GM12874 (cell line): Measurements from ENCODE around the gene CEP170B.

Experiments
- CTCF ChIP-seq: IDR thresholded peaks from 2 replicates; pipeline ENCODE4 v1.5.1; 2011; ENCODE audit warnings: low read depth, mild to moderate bottlenecking, control low read depth, low read length, moderate library complexity; ENCODE audit not compliant: insufficient read depth

The CEP170B gene

GRCh38 chr14:104865081-104865630 lies at the start of gene CEP170B:
Gene CEP170B (plus strand): TSS chr14:104865268. CDS start chr14:104868451, 3,183 bp downstream.
- no peak for TF ChIP-seq CTCF

- no peak for TF ChIP-seq CTCF
Measured at GRCh38 chr14:104816616-104816884, 48.5 kb upstream of the CEP170B start.

- no peak for TF ChIP-seq CTCF
Measured at GRCh38 chr14:104817930-104818713, 46.9 kb upstream of the CEP170B start.

GRCh38 chr14:104818714-104819161 lies 46.3 kb upstream of the CEP170B start:
- TF ChIP-seq CTCF: no peak

GRCh38 chr14:104819361-104819781 lies 45.7 kb upstream of the CEP170B start:
- no peak for TF ChIP-seq CTCF

GRCh38 chr14:104820669-104821228 lies 44.3 kb upstream of the CEP170B start:
- TF ChIP-seq CTCF: no peak

- TF ChIP-seq CTCF: no peak
Measured at GRCh38 chr14:104821229-104821945, 43.7 kb upstream of the CEP170B start.
